GOT3 (cell line): ENCODE data around the gene SNX10.
"Not testable (repeated sequence)": the region's sequence is repeated elsewhere in the genome, so short reads cannot be mapped to it uniquely, and the experiment has no call there.

Source experiments
- DNase-seq: peaks from one replicate; lab custom pipeline; 2025; ENCODE audit warnings: mixed read lengths; lab: John Stamatoyannopoulos, UW

SNX10 gene, protein sequence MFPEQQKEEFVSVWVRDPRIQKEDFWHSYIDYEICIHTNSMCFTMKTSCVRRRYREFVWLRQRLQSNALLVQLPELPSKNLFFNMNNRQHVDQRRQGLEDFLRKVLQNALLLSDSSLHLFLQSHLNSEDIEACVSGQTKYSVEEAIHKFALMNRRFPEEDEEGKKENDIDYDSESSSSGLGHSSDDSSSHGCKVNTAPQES

DNA sequence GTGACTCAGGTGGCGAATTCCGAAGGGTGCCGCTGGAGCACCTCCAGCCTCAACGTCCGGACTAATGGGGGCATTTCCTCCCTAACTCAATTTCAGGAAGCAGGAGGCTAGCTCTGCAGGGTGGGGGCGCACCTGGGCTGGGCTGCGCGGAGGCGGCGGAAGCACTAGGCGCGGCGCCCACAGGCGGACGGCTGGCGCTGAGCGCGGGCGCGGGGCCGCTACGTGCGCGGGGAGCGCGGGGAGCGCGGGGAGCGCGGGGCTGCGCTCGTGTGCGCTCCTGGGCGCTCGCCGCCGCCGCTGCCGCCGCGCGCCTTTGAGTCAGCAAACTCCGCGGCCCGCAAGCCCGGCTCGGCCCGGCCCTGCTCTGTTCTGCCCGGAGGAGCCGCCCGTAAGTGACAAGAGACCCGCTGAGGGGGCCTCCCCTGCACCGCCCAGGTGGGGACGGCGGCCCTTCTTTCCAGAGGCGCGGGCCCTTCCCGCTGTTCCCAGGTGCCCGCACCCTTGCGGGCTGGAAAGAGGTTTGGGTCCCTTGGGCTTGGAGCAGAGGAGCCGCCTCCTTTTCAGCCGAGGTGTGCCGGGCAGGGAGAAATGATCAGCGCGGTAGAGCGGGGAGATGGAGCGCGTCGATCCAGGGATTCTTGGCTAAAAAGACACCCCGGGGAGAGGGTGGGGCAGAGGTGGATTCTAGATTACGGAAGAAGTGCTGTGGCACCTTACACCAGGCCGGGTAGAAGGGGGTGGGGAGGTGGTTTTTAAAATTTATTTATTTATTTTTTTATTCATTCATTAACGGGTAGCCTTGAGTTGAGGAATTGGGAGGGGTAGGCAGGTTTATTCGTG, at the start of gene SNX10:
TSS of gene SNX10 (plus strand) at position 164 of the 840 bp plus-strand sequence. CDS start 54,581 bp downstream, outside the sequence.
- DNase-seq, result no peak

DNA sequence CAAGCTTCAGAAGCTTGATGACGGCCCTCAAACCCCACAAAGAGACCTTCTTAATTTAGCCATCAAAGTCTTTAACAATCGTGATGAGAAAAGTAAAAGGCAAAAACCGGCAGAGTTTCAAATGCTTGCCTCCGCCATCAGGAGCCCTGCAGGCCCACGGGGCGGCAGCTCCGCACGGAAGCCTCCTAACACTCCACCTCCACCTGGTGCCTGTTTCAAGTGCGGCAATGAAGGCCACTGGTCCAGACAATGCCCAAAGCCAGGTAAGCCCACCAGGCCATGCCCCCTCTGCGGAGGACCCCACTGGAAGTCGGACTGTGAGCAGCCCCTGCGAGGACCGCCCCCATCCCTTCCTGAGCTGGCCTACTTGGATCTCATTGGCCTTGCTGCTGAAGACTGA, 46.5 kb upstream of the SNX10 start:
- DNase-seq, result no peak

DNA sequence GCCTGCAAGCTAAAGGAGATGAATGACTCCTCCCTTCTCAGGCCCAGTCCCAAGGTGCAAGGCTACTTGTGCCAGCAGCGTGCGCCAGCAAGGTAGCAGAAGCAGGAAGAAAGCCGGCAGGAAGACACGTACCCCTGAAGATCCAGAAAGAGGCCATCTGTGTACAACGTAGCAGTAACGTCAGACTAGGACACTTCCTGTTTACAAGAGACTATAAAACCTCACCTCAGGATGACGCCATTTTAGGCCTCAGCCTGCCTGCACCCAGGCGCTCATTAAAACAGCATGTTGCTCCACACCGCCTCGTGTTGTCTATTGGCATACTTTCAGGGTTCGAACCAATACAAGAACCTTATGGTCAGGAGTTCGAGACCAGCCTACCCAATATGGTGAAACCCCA, 41.4 kb upstream of the SNX10 start:
- DNase-seq, result no peak

DNA sequence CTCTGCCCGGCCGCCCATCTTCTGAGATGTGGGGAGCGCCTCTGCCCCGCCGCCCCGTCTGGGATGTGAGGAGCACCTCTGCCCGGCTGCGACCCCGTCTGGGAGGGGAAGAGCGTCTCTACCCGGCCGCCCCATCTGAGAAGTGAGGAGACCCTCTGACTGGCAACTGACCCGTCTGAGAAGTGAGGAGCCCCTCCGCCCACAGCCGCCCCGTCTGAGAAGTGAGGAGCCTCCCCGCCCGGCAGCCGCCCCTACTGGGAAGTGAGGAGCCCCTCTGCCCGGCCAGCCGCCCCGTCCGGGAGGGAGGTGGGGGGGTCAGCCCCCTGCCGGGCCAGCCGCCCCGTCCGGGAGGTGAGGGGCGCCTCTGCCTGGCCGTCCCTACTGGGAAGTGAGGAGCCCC, 29.8 kb upstream of the SNX10 start:
- DNase-seq, result not testable (repeated sequence)

DNA sequence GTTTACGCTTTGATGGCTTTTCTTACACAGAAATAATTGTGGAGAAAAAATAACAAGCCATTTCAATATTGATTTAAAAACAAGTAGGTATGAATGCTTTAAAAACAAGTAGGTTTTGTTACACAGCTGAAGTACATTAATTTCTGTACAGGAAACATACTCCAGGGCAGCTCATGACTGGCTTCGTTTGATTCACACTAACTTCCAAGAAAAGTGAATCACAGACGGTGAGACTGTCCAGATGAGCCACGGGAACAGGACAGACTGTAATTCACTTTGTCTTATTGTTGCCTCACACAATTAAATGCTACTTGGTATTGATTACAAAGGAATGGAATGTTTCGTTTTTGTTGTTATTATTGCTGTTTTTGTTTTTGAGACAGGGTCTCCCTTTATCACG, 26.6 kb upstream of the SNX10 start:
- DNase-seq, result no peak

DNA sequence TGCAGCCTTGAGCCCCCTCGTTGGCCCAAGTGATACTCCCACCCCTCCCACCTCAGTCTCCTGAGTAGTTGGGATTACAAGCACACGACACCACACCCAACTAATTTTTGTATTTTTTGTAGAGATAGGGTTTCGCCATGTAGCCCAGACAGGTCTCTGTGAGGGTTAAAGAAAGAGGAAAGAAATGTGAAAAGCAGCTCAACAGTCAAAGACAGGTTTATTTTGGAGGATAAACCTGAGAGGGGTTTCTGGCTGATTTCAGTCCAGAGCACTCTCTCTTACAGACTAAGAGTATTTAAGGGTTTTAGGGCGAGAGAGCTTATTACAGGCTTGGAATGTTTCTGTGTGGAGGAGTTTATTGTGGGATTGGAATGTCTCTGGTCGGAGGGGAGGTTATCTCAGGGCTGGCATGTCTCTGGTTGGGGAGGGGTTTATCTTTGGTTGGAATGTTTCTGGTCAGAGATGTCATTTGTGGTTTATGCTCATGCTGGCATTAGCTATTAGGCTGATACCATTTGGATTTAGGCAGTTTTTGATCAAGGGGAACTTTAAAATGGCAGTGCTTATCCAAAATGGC, 26.1 kb upstream of the SNX10 start:
- DNase-seq, result no peak

DNA sequence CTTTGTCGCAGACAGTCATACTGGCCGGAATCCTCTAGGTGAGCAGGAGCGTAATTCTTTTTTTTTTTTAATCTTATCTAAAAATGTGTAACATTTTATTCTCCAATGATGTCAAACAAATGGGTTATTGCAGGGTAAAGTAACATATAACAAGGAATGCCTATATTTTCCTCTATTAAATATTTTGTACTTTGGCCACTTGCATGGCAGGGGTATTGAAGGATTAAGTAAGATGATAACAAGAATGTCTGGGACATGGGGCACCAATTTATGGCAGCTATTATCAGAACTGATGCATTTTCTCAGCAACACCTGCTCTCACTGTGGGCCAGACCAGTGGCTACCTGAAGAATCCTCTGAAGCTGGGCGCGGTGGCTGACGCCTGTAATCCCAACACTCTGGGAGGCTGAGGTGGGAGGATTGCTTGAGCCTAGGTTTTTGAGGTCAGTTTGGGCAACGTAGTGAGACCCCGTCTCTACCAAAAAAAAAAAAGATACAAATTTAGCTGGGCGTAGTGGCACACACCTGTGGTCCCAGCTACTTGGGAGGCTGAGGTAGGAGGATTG, 24.0 kb upstream of the SNX10 start:
- DNase-seq, result no peak

DNA sequence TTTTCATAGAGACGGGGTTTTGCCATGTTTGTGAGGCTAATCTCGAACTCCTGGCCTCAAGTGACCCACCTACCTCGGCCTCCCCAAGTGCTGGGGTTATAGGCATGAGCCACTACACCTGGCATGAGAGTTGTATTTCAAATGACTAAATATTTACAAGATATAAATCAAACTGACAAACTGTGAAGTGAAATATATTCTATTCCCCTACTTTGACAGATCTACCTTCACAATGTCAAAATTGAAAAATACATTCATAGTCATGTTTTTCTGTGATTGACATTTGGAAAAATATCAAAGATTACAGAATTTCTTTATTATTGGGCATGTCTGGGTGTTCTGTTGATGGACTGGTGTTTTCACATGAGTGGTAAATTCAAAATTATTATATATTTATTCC, 16.4 kb upstream of the SNX10 start:
- no peak for DNase-seq

DNA sequence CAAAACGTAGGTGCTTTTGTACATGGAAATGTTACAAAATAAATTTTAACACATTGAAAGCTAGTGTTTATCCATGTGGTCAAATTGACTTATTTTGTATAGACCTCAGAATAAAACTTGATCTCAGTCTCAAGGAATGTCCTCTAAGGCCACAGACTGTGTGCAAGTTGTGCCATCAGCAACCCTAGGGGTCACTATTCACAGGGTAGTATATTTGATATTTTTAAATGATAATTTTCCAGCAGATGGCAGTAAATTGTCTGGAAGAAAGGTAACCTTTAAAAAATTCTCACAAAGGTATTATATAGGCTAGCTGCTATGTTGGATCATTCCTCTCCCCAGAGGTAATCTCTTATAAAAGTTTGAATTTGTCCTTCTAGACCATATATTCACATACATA, 12.9 kb upstream of the SNX10 start:
- no peak for DNase-seq

DNA sequence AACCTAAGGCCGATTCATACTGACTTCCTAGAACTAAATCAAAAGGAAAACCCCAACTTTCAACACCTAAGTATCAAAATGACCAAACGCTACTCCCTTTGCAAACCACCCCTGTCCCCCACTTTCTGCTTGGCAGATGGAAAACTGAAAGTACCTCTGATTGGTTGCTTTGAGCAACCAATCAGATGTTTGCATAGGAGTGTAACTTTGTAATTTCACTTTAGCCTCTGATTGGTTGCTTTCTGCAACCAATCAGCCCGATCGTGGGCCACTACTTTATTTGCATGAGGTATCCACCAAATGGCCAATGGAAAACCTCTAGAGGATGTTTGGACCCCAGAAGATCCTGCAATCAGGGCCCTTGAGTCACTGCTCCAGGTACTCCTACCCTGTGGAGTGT, 12.3 kb upstream of the SNX10 start:
- no peak for DNase-seq

DNA sequence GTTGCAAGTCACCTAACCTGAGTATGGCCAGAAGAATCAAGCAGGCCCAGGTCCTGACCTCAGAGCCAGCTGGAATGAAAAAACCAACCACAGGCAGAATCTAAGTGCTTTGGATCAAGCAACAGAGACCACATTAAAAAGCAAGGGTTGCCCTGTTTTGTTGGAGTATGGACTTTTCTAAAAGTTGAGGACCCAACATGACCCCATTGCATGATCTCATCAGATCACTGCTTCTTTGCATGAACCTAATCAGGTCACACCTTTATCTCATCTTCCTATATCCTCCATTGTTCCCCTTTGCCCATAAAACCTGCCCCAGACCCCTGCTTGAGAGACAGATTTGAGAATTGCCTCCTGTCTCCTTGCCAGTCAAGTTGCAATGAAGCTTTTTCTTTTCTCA, 11.6 kb upstream of the SNX10 start:
- DNase-seq, result no peak

DNA sequence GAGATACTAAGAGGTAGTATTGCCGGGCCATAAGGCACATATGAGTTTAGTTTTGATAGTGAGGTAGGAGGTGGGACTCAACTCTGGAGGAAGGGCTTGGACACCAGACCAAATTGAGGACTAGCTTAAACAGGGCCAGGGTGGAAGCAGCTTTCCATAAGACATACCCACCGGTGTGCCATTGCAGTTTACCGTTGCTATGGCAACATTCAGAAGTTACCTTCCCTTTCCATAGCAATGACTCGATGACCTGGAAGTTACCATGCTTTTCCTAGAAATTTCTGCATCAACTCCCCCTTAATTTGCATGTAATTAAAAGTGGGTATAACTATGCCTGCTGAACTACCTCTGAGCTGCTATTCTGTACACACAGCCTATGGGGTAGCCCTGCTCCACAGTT, 10.9 kb upstream of the SNX10 start:
- DNase-seq, result no peak

DNA sequence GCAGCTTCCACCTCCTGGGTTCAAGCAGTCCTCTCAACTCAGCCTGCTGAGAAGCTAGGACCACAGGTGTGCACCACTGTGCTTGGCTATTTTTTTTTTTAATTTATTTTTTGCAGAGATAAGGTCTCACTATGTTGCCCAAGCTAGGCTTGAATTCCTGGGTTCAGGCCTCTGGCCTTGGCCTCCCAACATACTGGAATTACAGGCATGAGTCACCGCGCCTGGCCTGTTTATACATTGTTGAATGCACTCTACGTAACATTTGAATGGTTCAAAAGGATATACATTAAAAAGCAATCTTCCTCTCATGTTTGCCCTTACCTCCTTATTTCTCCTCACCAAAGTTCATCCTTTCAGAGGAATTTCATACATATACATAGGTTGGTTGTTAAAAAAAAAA, 7.2 kb upstream of the SNX10 start:
- no peak for DNase-seq

DNA sequence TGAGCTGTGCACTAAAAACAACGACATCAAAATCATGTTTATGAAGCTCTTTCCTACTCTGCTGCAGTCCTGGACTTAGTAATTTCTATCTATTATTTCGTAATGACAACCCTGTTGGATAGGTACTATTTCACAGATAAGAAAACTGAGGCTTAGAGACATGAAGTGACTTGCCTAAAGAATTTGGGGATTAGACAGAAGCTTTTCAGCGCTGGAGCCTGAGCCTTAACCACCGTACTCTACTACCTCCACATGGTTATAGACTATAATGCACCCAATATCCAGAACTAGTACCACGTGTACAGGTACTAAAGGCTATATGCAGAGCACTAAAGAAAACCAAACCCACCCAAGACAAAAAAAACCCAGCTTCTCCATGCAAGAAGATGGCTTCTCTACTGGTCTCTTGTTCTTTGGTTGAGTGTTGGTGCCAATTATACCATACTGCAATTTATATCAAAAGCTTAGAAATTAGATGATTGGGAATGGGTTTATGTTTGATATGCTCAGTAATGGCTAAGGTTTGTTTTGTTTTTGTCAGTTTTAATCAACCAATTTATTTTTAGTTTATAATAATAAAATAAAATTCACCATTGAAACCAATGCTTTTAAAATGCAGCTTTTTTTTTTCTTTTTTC, 6.5 kb upstream of the SNX10 start:
- DNase-seq, result no peak

DNA sequence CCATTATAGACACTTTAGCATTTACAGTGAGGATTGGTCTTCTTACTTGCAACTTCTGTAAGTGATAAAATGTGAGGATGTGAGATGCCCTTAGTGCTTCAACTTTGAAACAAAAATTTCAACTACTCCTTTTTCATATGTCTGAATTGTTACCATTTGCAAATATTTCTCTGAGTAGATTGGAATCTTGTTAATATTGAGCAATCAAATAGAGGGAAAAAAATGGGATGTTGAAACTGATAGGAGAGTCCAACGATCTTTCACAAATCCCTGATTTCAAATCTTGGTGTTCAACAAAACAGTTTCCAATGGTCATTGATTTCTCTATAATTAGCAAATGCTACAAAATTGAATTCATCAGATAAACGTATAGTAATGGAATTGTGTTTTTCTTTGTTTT, 5.5 kb upstream of the SNX10 start:
- DNase-seq, result no peak

DNA sequence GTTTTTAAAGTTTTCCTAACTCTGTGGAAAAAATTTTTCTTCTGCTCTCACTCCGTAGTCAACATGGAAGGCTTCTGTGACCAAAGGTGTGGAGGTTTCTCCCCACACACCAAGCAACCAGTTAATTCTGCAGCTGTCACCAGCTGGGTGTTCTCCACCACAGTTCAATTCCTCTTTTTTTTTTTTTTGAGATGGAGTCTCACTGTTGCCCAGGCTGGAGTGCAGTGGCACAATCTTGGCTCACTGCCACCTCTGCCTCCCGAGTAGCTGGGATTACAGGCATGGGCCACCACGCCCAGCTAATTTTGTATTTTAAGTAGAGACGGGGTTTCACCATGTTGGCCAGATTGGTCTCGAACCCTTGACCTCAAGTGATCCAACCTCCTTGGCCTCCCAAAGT, 3.5 kb upstream of the SNX10 start:
- not testable (repeated sequence) for DNase-seq

DNA sequence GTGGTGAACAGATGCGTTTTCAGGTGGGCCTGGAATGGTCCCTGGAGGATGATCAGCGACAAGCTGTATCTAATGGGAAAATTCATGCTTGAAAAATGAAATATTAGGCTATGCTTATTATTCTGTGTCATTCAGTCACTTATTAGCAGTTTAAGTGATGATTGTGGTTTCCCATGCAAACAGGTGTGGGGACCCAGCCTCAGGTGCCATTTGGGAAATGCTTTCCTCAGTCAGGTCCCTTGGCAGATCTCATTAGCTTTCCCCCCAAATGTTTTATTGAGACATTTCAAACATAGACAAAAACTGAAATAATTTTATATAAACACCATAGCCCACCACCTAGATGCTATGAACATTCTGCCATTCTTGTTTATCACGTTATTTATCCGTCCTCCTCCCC, 411 bp upstream of the SNX10 start:
- DNase-seq, result no peak

DNA sequence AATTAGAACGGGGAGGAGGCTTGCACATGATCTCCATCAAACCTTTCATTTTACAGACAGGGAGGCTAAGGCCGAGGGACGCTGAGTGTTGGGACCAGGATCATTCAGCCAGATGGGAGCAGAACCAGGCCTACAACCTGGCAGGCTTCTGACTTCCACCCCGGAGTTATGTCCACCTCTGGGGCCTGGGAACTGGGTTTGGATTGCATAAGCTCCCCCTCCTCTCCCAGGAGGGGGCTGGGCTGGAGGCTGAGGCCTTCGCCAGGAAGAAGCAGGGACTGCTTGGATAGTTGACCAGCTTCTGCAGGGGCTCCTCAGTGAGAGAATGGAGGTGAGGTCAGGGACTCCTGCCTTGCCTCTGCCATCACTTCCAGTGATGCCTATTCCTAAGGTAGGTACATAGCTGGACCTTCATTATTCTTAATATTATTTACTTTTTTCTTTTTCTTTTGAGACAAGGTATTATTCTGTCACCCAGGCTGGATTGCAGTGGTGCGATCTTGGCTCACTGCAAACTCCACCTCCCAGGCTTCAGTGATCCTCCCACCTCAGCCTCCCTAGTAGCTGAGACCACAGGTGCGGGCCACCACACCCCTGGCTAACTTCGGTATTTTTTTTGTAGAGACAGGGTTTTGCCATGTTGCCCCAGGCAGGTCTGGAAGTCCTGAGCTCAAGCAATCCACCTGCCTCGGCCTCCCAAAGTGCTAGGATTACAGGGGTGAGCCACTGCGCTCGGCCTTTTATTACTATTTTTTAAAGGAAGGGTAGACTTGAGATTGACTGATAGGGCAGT, 1.3 kb downstream of the SNX10 start:
- DNase-seq, result no peak

DNA sequence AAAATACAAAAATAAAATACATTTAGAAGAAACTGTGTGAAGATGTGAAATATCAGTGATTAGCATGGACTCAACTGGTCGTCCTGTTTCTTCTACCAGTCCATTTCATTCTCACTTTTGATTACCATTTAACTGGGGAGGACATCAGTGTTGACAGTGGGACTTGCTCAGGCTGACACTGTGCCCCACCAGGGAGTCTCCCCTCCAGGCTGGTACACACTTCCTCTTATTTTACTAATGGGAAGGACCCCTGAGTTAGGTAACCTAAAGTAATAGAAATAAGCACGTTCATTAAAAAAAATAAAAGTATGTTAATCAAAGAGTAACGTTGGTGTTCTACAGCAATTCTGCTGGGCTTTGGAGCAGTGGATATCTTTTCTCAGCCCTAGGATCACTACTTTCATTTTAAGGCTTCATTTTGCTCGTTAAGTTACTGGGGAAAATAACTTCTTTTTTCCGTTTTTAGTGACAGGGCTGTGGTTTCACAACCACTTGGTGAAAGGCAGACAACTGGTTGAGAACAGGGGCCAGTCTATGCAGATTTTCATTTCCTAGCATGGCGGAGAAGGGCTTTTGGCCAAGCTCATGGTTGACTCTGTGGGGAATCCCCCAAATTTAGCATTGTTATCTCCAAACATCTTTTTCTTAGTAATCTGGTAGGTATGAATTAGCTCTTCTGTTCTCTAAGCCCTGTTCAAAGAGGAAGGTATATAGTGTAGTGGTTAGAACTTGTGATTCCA, 2.1 kb downstream of the SNX10 start:
- no peak for DNase-seq

DNA sequence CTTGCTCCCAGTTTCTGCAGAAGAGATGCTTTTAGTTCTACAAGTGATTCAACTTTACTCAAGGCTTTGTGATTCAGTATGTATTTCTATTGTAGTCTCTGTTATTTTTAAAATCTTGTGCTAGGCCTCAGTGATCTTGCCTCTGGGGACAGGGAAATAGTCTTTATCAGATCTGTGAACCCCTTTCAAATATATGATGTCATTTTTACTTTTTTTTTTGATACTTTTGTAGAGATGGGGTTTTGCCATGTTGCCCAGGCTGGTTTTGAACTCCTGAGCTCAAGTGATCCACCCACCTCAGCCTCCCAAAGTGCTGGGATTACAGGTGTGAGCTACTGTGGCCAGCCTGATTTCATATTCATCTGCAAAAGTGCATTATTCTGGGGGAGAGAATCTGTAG, 3.4 kb downstream of the SNX10 start:
- DNase-seq, result no peak

DNA sequence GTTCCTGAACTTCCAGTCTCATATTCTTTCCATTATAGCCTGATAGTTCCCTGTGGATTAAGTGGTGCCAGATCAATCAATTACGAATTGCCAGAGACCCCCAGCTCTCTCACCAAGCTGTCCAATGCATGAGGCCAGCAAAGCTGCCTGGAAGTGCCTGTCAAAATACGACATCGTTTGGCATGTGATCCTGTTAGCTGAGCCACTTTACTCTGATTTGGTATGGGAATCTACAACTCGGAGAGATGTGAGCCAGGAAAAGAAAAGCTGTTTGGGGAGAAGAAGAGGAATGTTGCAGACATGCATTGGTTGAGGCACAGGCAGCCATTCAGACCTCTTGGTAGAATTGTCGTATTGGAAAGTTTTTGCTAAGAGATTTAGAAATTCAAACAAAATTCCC, 3.9 kb downstream of the SNX10 start:
- DNase-seq, result no peak
